ENCODE results near the gene MILR1.
A peak's percentile ranks its signal among the peaks of the same experiment; 100 is the strongest.

The MILR1 gene

GRCh38 chr17:64406321-64407200 is 42.4 kb upstream of the MILR1 start:
- no peak for TF ChIP-seq CTCF (IDR thresholded peaks at IDR 0.05; ENCODE audit: extremely low read depth, missing control alignments)
- no peak for DNase-seq (ENCODE audit: low spot score)

- DNase-seq (ENCODE audit: low spot score): no peak
- TF ChIP-seq CTCF (IDR thresholded peaks at IDR 0.05; ENCODE audit: extremely low read depth, missing control alignments): no peak
These were observed 38.0 kb upstream of the MILR1 start for GRCh38 chr17:64410750-64411490.

- DNase-seq (ENCODE audit: low spot score): no peak
- no peak for TF ChIP-seq CTCF (IDR thresholded peaks at IDR 0.05; ENCODE audit: extremely low read depth, missing control alignments)
These were observed 36.7 kb upstream of the MILR1 start for GRCh38 chr17:64411999-64412771.

GRCh38 chr17:64412944-64413381 is 36.0 kb upstream of the MILR1 start:
- no peak for TF ChIP-seq CTCF (IDR thresholded peaks at IDR 0.05; ENCODE audit: extremely low read depth, missing control alignments)
- DNase-seq (ENCODE audit: low spot score): no peak

GRCh38 chr17:64413513-64413912 is 35.4 kb upstream of the MILR1 start:
- no peak for TF ChIP-seq CTCF (IDR thresholded peaks at IDR 0.05; ENCODE audit: extremely low read depth, missing control alignments)
- DNase-seq (ENCODE audit: low spot score): peak; percentile 51

GRCh38 chr17:64418506-64419339 is 30.2 kb upstream of the MILR1 start:
- peak; percentile 60 for DNase-seq (ENCODE audit: low spot score)
- peak; percentile 18 for TF ChIP-seq CTCF (IDR thresholded peaks at IDR 0.05; ENCODE audit: extremely low read depth, missing control alignments)
